GM23248 (cell line): ENCODE data around the gene C1QTNF1.

Experiments used
- EZH2 ChIP-seq: fragments of 200-600 bp; sonication (generic); IDR thresholded peaks from 2 replicates; pipeline ENCODE4 v1.6.1; 2018; ENCODE audit warnings: antibody characterized with exemption, mild to moderate bottlenecking; ENCODE audit not compliant: insufficient read depth, poor library complexity, severe bottlenecking
- EZH2phosphoT487 ChIP-seq: fragments of 200-600 bp; sonication (generic); IDR thresholded peaks from 2 replicates; pipeline ENCODE4 v1.6.1; 2018; ENCODE audit warnings: antibody characterized with exemption, moderate library complexity, mild to moderate bottlenecking, low read depth; ENCODE audit not compliant: insufficient read depth

DNA sequence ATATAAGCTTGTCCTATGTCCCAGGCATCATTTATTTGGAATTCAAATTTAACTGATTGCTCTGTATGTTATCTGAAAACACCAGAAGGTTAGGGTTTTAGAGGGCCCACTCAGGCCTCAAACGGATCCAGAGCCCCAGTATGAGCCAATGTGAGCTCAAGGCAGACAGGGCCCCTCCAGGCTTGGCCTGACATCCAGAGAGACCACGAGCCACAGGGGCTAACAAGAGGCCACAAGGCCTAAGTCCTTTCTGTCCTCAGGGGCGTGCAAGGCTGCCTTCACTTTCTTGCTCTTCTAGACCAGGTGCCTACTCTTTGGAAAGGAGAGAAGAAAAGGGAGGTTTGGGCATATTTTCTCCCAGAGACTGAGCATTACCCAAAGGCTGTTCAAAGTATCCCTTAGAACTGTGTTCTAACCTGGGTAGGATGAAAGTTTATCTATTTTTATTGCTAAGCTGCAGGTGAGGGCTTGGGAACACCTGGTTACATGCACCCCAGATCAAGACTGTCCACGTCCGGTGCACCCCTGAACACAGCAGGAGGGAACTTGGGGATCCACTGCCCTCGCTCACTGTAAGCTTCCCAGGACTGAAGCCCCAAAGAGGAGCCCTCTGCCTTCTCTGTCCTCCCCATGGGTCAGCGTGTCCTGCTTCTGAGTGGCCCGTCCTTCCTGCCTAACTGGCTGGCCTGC lies 49.2 kb downstream of the C1QTNF1 start:
- TF ChIP-seq EZH2, result no peak
- TF ChIP-seq EZH2phosphoT487, result no peak
